GM23248 (cell line): ENCODE measurements around the gene ALKBH4. TPM values are rescaled to one million over a fixed set of nuclear protein-coding genes. Genes with fewer than 3 reads are reported as not detected.
"Not testable (repeated sequence)": the region's sequence is repeated elsewhere in the genome, so short reads cannot be mapped to it uniquely, and the experiment has no call there.

Experiments used
- DNase-seq: peaks from one replicate; pipeline ENCODE4 v3.0.0-alpha.2; 2015
- H2AFZ ChIP-seq: fragments of 200-600 bp; sonication (generic); 2 replicates; pipeline ENCODE4 v1.6.1; 2016; ENCODE audit warnings: antibody characterized with exemption
- H3F3A ChIP-seq: fragments of 200-600 bp; sonication (generic); 2 replicates; pipeline ENCODE4 v1.6.1; 2016; ENCODE audit warnings: mild to moderate bottlenecking, antibody characterized with exemption, mixed run types; ENCODE audit not compliant: insufficient read depth
- H3K27ac ChIP-seq: fragments of 200-600 bp; sonication (generic); 2 replicates; pipeline ENCODE4 v1.5.1; 2016; ENCODE audit warnings: mild to moderate bottlenecking
- H3K27me3 ChIP-seq: fragments of 200-600 bp; sonication (generic); replicated peaks from 2 replicates; pipeline ENCODE4 v1.6.1; 2016; ENCODE audit warnings: mild to moderate bottlenecking; ENCODE audit not compliant: insufficient read depth
- H3K36me3 ChIP-seq: fragments of 200-600 bp; sonication (generic); 2 replicates; pipeline ENCODE4 v1.6.1; 2016; ENCODE audit warnings: low read depth, mild to moderate bottlenecking
- H3K4me1 ChIP-seq: fragments of 200-600 bp; sonication (generic); 2 replicates; pipeline ENCODE4 v1.6.1; 2016; ENCODE audit warnings: mild to moderate bottlenecking; ENCODE audit not compliant: insufficient read depth
- H3K4me2 ChIP-seq: fragments of 200-600 bp; sonication (generic); one replicate; pipeline ENCODE4 v1.6.1; 2016; ENCODE audit warnings: mild to moderate bottlenecking; ENCODE audit not compliant: unreplicated experiment
- H3K4me3 ChIP-seq: fragments of 200-600 bp; sonication (generic); 2 replicates; pipeline ENCODE4 v1.5.1; 2016; ENCODE audit warnings: mild to moderate bottlenecking
- H3K79me2 ChIP-seq: fragments of 200-600 bp; sonication (generic); 2 replicates; pipeline ENCODE4 v1.6.1; 2016; ENCODE audit warnings: mild to moderate bottlenecking; ENCODE audit not compliant: insufficient read depth
- H3K9ac ChIP-seq: fragments of 200-600 bp; sonication (generic); 2 replicates; pipeline ENCODE4 v1.6.1; 2016; ENCODE audit warnings: mild to moderate bottlenecking
- H3K9me2 ChIP-seq: fragments of 200-600 bp; sonication (generic); 2 replicates; pipeline ENCODE4 v1.6.1; 2016; ENCODE audit warnings: mixed run types, mild to moderate bottlenecking, moderate library complexity; ENCODE audit not compliant: insufficient read depth
- H3K9me3 ChIP-seq: fragments of 200-600 bp; sonication (generic); one replicate; pipeline ENCODE4 v1.6.1; 2017; ENCODE audit warnings: low read depth
- H4K20me1 ChIP-seq: fragments of 200-600 bp; sonication (generic); 2 replicates; pipeline ENCODE4 v1.6.0; 2016; ENCODE audit not compliant: insufficient read depth
- WGBS, 2 experiments: methylation state at CpG; one replicate each; pipeline ENCODE4 v1.1.6; 2015 to 2017; ENCODE audit warnings: low lambda C conversion rate in 2 of 2, low coverage in 1 of 2; ENCODE audit errors: missing lambda C conversion rate in 2 of 2; 5-methylcytosine and 5-hydroxymethylcytosine counted together
- in situ Hi-C: fragments of 300-500 bp; cut with MboI; formaldehyde crosslinking; loops from 2 replicates; pipeline ENCODE4 v1.15.0; 2020
- polyA plus RNA-seq: library from polyadenylated mRNA; unstranded; fragments of >200 nt; fragmentation: Nextera tagmentation; extraction: Ambion mirVana; gene quantifications from 2 replicates; pipeline ENCODE4 v1.2.1, GENCODE V29; 2016
- total RNA-seq: library from RNA; depleted of rRNA; stranded (reverse); fragments of >200 nt; shearing (Covaris generic); gene quantifications from 2 replicates; pipeline ENCODE4 v1.2.3, GENCODE V29; 2014

ALKBH4 gene
- total and polyA plus RNA-seq, 2 experiments from 2014 or later: 13.9 to 16.3 TPM

DNA sequence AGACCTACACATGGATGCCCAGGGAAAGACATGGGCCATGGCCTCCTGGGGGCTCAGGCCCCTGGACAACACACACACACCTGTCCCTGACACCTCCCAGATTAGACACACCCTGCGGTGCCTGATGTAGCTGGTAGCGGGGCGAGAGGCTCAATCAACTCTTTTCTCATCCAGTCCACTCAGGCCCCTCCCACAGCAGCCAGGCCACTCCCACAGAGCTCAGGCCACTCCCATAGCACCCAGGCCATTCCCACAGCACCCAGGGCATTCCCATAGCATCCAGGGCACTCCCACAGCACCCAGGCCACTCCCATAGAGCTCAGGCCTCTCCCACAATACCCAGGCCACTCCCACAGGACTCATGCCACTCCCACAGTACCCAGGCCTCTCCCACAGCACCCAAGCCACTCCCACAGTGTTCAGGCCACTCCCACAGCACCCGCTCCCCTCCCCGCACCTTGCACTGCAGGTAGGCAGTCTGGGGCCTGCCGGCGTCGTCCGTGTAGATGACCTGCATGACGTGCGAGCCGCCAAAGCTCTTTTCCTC, 25.9 kb upstream of the ALKBH4 start:
- H3K4me2 ChIP-seq, H3K36me3 ChIP-seq, H3K79me2 ChIP-seq, H3K27ac ChIP-seq, H4K20me1 ChIP-seq, in situ Hi-C loops, H3F3A ChIP-seq, H3K27me3 ChIP-seq, DNase-seq, H3K9me2 ChIP-seq, H3K4me1 ChIP-seq, H3K4me3 ChIP-seq, H3K9ac ChIP-seq, H3K9me3 ChIP-seq, H2AFZ ChIP-seq: not testable (repeated sequence)
- WGBS, 2 experiments: 100% methylated on average over 2 of the region's 12 CpGs

DNA sequence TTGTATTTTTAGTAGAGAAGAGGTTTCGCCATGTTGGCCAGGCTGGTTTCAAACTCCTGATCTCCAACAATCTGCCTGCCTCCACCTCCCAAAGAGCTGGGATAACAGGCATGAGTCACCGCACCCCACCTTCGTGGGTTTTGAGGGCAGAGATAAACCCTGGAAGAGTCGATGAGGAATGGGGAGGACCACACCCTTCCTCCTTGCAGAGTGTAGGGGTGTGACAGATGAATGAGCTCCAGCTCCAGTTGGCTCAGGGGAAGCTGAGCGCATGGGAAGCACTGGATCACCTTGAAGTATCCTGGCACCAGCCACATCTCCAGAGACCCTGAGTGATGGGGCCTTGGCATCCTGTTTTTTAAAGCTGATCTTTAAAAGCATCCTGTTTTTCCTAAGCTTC, 19.7 kb upstream of the ALKBH4 start:
- H3K9me2 ChIP-seq, H4K20me1 ChIP-seq, H3K4me1 ChIP-seq, in situ Hi-C loops, H3K4me3 ChIP-seq, DNase-seq, H3K9me3 ChIP-seq, H3K36me3 ChIP-seq, H3K27me3 ChIP-seq, H3K27ac ChIP-seq, H3F3A ChIP-seq, H3K9ac ChIP-seq, H3K79me2 ChIP-seq, H3K4me2 ChIP-seq, H2AFZ ChIP-seq: not testable (repeated sequence)
- no CpG with 5 or more reads among the region's 5 CpGs for WGBS, 2 experiments

DNA sequence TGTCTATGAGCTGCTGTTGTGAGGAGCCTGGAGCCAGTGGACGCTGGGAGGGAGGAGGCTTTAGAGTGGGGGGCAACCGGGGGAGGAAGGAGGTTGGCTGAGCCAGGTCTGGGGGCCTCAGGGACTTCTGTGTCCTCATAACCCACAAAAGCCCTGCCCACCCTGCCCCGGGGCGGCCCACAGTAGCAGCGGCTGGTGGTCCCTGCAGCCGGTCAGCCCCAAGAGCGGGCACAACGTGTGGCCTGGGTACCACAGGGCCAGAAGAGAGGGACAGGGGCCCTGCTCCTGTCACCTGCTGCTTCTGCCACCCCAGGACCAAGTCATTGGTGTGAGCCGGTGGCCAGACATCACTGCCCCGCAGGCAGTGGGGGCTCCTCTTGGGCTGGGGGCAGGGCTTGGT, 17.3 kb upstream of the ALKBH4 start:
- WGBS, 2 experiments: no CpG with 5 or more reads among the region's 10 CpGs
- DNase-seq: not testable (repeated sequence)

DNA sequence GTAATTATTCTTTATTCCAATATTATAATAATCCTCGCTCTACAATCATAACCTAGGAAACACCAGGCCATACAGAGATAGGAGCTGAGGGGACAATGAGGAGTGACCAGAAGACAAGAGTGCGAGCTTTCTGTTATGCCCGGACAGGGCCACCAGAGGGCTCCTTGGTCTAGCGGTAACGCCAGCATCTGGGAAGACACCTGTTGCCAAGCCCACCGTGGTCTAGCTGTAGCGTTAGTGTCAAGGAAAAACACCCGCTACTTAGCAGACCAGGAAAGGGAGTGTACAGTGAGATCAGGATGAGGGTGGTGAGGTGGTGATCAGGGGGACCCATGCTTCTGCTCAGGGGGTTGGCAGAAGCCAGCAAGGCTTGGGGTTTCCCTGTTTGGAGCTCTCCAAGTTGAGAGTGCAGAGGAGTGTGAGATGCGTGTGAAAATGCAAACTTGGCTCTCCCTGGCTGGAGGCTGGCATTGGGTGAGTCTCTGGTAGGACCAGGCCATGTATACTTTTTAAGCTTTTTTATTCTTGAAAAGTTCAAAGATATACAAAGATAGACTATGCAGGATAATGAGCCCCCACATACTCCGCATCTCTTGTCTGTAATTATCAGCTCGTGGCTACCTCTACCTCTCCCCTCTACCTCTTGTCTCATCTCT, 15.4 kb upstream of the ALKBH4 start:
- H3K9me3 ChIP-seq, H2AFZ ChIP-seq, DNase-seq, H3K9ac ChIP-seq, H3K27ac ChIP-seq, H3K9me2 ChIP-seq, H3F3A ChIP-seq, in situ Hi-C loops, H3K4me3 ChIP-seq, H3K36me3 ChIP-seq, H3K4me1 ChIP-seq, H4K20me1 ChIP-seq, H3K4me2 ChIP-seq, H3K79me2 ChIP-seq, H3K27me3 ChIP-seq: not testable (repeated sequence)
- 1 to 4% methylated on average over 8 of the region's 11 CpGs for WGBS, 2 experiments

More for the DNA sequence above, 17.3 kb upstream of the ALKBH4 start:
- H3K36me3 ChIP-seq, H3K4me1 ChIP-seq, H3K27ac ChIP-seq, H3K4me3 ChIP-seq, H3K9me2 ChIP-seq, H2AFZ ChIP-seq, H4K20me1 ChIP-seq, H3K9me3 ChIP-seq, H3K27me3 ChIP-seq, in situ Hi-C loops, H3F3A ChIP-seq, H3K79me2 ChIP-seq, H3K9ac ChIP-seq, H3K4me2 ChIP-seq: not testable (repeated sequence)

DNA sequence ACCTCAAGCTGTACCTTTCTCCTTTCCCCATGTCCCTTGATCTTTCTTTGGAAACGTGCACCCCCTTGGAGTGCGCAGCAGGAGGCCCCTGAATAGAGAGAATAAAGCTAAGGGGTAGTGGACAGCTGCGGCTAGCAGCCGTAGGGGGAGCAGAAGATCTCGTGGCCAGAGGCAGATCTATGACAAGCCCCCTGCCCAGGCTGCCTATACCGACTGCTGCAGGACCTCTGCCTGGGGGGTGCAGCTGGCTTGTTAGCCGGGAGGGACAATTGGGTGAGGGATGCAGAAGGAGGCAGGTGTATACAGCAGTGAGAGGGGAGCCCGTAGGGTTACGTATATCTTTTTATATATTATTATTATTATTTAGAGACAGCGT, 14.5 kb upstream of the ALKBH4 start:
- H3K4me3 ChIP-seq, H3K27me3 ChIP-seq, H3K4me2 ChIP-seq, H3K79me2 ChIP-seq, H3K36me3 ChIP-seq, H3K9me2 ChIP-seq, H3K4me1 ChIP-seq, H2AFZ ChIP-seq, in situ Hi-C loops, H4K20me1 ChIP-seq, H3K9me3 ChIP-seq, H3K27ac ChIP-seq, H3K9ac ChIP-seq, DNase-seq, H3F3A ChIP-seq: not testable (repeated sequence)
- WGBS, 2 experiments: no CpG with 5 or more reads among the region's 10 CpGs

DNA sequence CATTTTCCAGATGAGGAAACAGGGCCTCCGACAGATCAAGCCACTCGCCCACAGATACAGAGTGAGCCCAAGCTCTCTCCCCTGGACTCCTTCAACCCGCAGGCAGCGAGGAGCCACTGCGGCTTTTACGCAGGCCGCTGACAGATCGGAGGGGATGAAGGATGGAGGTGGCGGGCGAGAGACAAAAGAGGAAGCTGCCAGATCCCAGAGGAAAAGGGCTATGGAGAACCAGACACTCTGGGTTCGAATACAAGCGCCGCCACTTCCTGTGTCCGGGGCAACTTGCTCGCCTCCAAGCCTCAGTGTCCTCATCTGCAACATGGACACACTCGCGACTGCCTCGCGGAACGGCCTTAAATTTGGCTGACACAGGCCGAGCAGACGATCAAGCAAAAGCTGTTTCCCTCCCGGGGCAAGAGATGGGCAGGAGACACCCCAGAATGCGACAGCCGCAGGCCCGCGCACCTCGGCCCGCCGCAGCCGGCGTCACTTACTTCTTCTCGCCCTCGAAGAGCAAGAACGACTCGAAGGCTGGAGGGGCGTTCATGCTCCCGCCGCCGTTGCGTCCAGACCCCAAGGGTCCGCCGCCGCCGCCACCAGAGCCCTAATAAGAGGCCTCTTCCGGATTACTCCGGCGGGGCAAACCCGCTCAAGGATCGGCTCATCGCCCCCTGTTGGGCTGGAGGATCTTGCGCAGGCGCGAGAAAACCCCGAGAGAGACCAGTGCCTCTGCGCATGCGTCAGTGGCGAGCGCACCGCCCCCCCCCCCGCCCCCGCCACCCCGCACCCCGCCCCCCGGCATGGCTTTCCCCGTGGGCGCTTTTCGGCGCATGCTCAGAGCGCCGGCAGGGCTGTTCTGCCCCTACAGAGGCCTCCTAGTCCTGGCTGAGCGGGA, 13.9 kb upstream of the ALKBH4 start, which contains the start of gene POLR2J:
TSS of gene POLR2J (minus strand) at position 609 of the 895 bp plus-strand sequence. CDS start at position 547, 62 bp downstream.
- H3K27ac ChIP-seq, H3K4me2 ChIP-seq, H2AFZ ChIP-seq, H4K20me1 ChIP-seq, H3K4me1 ChIP-seq, H3K36me3 ChIP-seq, H3F3A ChIP-seq, H3K9me3 ChIP-seq, H3K9me2 ChIP-seq, in situ Hi-C loops, H3K27me3 ChIP-seq, H3K79me2 ChIP-seq: not testable (repeated sequence)
- Histone ChIP-seq H3K9ac (peak within 1 kb of the TSS; percentile 78), H3K4me3 (peak within 1 kb of the TSS; percentile 67)
- WGBS, 2 experiments: 1% methylated on average over 24 to 51 of the region's 72 CpGs
- DNase-seq: peak; percentile 65

DNA sequence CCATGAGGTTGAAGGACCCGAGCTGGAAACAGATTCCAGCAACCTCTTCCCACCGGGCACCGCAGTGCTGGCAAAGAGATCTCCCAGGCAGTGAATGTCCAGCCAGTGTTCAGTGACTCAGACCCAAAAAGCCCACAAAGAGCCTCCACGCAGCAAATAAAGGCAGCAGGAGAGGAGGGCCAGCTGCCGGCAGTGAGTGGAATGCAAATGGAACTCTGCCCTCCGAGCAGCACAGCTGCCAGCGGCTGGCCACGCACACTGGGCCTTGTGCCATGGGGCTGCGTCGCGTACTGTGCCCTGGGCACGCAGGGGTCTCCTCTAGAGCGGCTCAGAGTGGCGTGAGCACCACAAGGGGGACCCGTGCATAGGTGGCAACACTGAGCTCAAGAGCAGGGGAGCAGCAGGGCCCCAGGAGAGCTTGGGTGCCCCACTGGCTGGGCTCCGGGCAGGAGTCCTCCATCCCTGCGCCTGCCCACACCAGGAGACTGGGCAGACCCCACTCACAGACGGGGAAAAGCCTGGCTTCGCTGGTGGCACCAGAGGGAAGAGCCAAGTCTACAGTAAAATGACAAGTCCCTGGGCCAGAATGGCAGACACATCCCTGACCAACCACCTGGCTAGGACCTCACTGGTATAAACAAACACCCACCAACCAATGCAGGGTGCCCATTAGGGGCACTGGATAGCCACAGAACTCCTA, 10.2 kb upstream of the ALKBH4 start:
- in situ Hi-C loops, H3K9me3 ChIP-seq, H2AFZ ChIP-seq, H3K4me1 ChIP-seq, H4K20me1 ChIP-seq, H3K4me2 ChIP-seq, H3K9ac ChIP-seq, H3K27me3 ChIP-seq, DNase-seq, H3K27ac ChIP-seq, H3F3A ChIP-seq, H3K9me2 ChIP-seq, H3K36me3 ChIP-seq, H3K79me2 ChIP-seq, H3K4me3 ChIP-seq: not testable (repeated sequence)
- 79 to 83% methylated on average over 11 to 15 of the region's 19 CpGs for WGBS, 2 experiments
